ENCODE data around the gene TRDMT1. TPM values are rescaled to one million over a fixed set of nuclear protein-coding genes. Genes with fewer than 3 reads are reported as not detected.

The TRDMT1 gene
- total and polyA plus RNA-seq, 12 donors, result 2.0 to 6.3 (median 3.7) TPM

GRCh38 chr10:17134282-17134681 is 67.2 kb downstream of the TRDMT1 start:
- TF ChIP-seq, protein P1, sequence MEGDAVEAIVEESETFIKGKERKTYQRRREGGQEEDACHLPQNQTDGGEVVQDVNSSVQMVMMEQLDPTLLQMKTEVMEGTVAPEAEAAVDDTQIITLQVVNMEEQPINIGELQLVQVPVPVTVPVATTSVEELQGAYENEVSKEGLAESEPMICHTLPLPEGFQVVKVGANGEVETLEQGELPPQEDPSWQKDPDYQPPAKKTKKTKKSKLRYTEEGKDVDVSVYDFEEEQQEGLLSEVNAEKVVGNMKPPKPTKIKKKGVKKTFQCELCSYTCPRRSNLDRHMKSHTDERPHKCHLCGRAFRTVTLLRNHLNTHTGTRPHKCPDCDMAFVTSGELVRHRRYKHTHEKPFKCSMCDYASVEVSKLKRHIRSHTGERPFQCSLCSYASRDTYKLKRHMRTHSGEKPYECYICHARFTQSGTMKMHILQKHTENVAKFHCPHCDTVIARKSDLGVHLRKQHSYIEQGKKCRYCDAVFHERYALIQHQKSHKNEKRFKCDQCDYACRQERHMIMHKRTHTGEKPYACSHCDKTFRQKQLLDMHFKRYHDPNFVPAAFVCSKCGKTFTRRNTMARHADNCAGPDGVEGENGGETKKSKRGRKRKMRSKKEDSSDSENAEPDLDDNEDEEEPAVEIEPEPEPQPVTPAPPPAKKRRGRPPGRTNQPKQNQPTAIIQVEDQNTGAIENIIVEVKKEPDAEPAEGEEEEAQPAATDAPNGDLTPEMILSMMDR (IDR thresholded peaks at IDR 0.05), result no peak
- H3K4me3 ChIP-seq, result no peak overlapping the region
- H3K4me1 ChIP-seq, result no peaks in the 10 kb centered on the region
- no peak overlapping the region for H3K27ac ChIP-seq
- H3K9me3 ChIP-seq, result no peaks in the 10 kb centered on the region
- WGBS, 2 donors, result 96 to 99% methylated on average over 2 of the region's 2 CpGs
- intact Hi-C loops (cut with DNase I), result no loop called here
- H3K27me3 ChIP-seq, result no peaks in the 10 kb centered on the region
- no peaks in the 10 kb centered on the region for H3K36me3 ChIP-seq
- DNase-seq, result no peak
- ATAC-seq, result no peak

- intact Hi-C loops (cut with DNase I), result loop anchor here in 1 of 10 donors (5.0 kb wide), 1 partner anchor 1902 kb away; no protein-coding TSS in a partner anchor
- ATAC-seq (no peak), DNase-seq (no peak)
- WGBS, 2 donors, result 93 to 100% methylated on average over 1 of the region's 1 CpG
- TF ChIP-seq, protein P1 (IDR thresholded peaks at IDR 0.05), result no peak
- H3K36me3 ChIP-seq, result no peaks in the 10 kb centered on the region
- H3K4me3 ChIP-seq, result no peak within 1 kb of the TSS
- H3K4me1 ChIP-seq, result no peaks in the 10 kb centered on the region
- no peak within 1 kb of the TSS for H3K27ac ChIP-seq
- H3K9me3 ChIP-seq, result no peaks in the 10 kb centered on the region
- H3K27me3 ChIP-seq, result no peaks in the 10 kb centered on the region
Observed at GRCh38 chr10:17129741-17130140, 71.7 kb downstream of the TRDMT1 start, which contains the start of gene CUBN. Gene CUBN (minus strand): TSS chr10:17129811. CDS start chr10:17129765, 46 bp downstream.

DNA sequence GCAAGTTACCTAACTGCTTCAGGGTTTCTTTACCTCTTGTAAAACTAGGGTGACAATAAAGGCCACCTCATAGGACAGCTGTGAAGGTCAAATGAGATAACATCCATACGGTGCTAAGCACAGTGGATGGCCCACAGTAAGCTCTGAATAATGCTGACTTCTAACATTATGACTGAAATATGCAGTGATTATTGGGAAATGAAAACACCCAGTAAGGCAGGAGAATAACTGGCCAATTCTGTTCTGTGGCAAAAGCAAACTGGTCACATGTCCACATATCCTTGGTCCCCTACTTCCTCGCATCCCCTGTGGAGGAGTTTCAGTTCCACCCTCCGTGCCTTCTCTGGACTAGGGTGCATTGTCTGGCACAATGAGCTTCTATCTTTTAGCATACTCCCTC is 73.2 kb downstream of the TRDMT1 start:
- intact Hi-C loops (cut with DNase I), result loop anchor here in 1 of 10 donors (5.0 kb wide), 1 partner anchor 1901 kb away; no protein-coding TSS in a partner anchor
- Histone ChIP-seq H3K4me3 (no peak overlapping the region), H3K27me3 (no peaks in the 10 kb centered on the region), H3K36me3 (no peaks in the 10 kb centered on the region), H3K9me3 (no peaks in the 10 kb centered on the region), H3K4me1 (no peaks in the 10 kb centered on the region), H3K27ac (no peak overlapping the region)
- TF ChIP-seq, protein P1 (IDR thresholded peaks at IDR 0.05), result no peak
- 78 to 79% methylated on average over 3 of the region's 3 CpGs for WGBS, 2 donors
- DNase-seq, result no peak
- ATAC-seq, result peak in 3 of 8 donors; percentile 19 to 64 (median 42)

- WGBS, 2 donors, result 95 to 96% methylated on average over 5 of the region's 5 CpGs
- H3K27ac ChIP-seq, result no peak overlapping the region
- no peak for ATAC-seq
- intact Hi-C loops (cut with DNase I), result loop anchor here in 1 of 10 donors (5.0 kb wide), 1 partner anchor 1899 kb away; no protein-coding TSS in a partner anchor
- no peaks in the 10 kb centered on the region for H3K27me3 ChIP-seq
- no peak overlapping the region for H3K4me3 ChIP-seq
- no peaks in the 10 kb centered on the region for H3K4me1 ChIP-seq
- TF ChIP-seq, protein P1 (IDR thresholded peaks at IDR 0.05), result no peak
- DNase-seq, result no peak
- peaks cover 0 to 3% (median 0%) of the 10 kb centered on the region in 9 donors for H3K36me3 ChIP-seq
- H3K9me3 ChIP-seq, result no peaks in the 10 kb centered on the region
Observed at GRCh38 chr10:17126327-17126726, 75.1 kb downstream of the TRDMT1 start.

Data from heart right ventricle (tissue), 16 donors.